DOHH2 (cell line): Measurements from ENCODE around the gene HIVEP2.

Experiments used
- H3F3A ChIP-seq: fragments of 200-600 bp; sonication (generic), shearing (Covaris generic); 2 replicates; pipeline ENCODE4 v1.6.0; 2016; ENCODE audit warnings: antibody characterized with exemption, mild to moderate bottlenecking; ENCODE audit not compliant: control insufficient read depth, insufficient read depth
- H3K27ac ChIP-seq: fragments of 200-600 bp; sonication (generic); 2 replicates; pipeline ENCODE4 v1.5.1; 2014; ENCODE audit warnings: low read depth, mild to moderate bottlenecking, low read length, moderate library complexity
- H3K27me3 ChIP-seq: fragments of 200-600 bp; sonication (generic); 2 replicates; pipeline ENCODE4 v1.6.1; 2014; ENCODE audit warnings: mild to moderate bottlenecking, low read length, mixed read lengths; ENCODE audit not compliant: control insufficient read depth
- H3K36me3 ChIP-seq: fragments of 200-600 bp; sonication (generic); 2 replicates; pipeline ENCODE4 v1.6.1; 2014; ENCODE audit warnings: mild to moderate bottlenecking, low read length, moderate library complexity, mixed read lengths; ENCODE audit not compliant: control insufficient read depth
- H3K4me1 ChIP-seq: fragments of 200-600 bp; sonication (generic); 2 replicates; pipeline ENCODE4 v1.6.1; 2014; ENCODE audit warnings: mild to moderate bottlenecking, low read length, mixed read lengths; ENCODE audit not compliant: control insufficient read depth
- H3K4me2 ChIP-seq: fragments of 200-600 bp; sonication (generic); 2 replicates; pipeline ENCODE4 v1.6.0; 2014; ENCODE audit warnings: mild to moderate bottlenecking, low read length, moderate library complexity
- H3K4me3 ChIP-seq: fragments of 200-600 bp; sonication (generic); 2 replicates; pipeline ENCODE4 v1.5.1; 2014; ENCODE audit warnings: mild to moderate bottlenecking, low read length, mixed read lengths
- H3K79me2 ChIP-seq: fragments of 200-600 bp; sonication (generic); 2 replicates; pipeline ENCODE4 v1.6.1; 2014; ENCODE audit warnings: mild to moderate bottlenecking, low read length, mixed read lengths; ENCODE audit not compliant: control insufficient read depth
- H3K9me2 ChIP-seq: fragments of 200-600 bp; sonication (generic); replicated peaks from 2 replicates; pipeline ENCODE4 v1.6.1; 2014; ENCODE audit warnings: mild to moderate bottlenecking, low read length, mixed read lengths; ENCODE audit not compliant: control insufficient read depth
- H3K9me3 ChIP-seq: fragments of 200-600 bp; sonication (generic); 2 replicates; pipeline ENCODE4 v1.6.1; 2014; ENCODE audit warnings: antibody characterized with exemption, low read length, mixed read lengths; ENCODE audit not compliant: control insufficient read depth, insufficient read depth
- H4K20me1 ChIP-seq: fragments of 200-600 bp; sonication (generic); 2 replicates; pipeline ENCODE4 v1.6.0; 2014; ENCODE audit warnings: low read depth, mild to moderate bottlenecking, antibody characterized with exemption, low read length, moderate library complexity; ENCODE audit not compliant: control insufficient read depth, insufficient read depth
- EZH2phosphoT487 ChIP-seq: fragments of 200-600 bp; sonication (generic); IDR thresholded peaks from 2 replicates; pipeline ENCODE4 v1.6.1; 2017; ENCODE audit warnings: borderline replicate concordance, mild to moderate bottlenecking, antibody characterized with exemption, low read length, moderate library complexity, mixed read lengths
- TF ChIP-seq, protein P1 (sequence below): fragments of 200-600 bp; sonication (generic); IDR thresholded peaks from one replicate; pipeline ENCODE4 v1.5.1; 2014; ENCODE audit warnings: antibody characterized with exemption, mild to moderate bottlenecking, low read depth, low read length; ENCODE audit not compliant: poor library complexity, severe bottlenecking

Gene HIVEP2

DNA sequence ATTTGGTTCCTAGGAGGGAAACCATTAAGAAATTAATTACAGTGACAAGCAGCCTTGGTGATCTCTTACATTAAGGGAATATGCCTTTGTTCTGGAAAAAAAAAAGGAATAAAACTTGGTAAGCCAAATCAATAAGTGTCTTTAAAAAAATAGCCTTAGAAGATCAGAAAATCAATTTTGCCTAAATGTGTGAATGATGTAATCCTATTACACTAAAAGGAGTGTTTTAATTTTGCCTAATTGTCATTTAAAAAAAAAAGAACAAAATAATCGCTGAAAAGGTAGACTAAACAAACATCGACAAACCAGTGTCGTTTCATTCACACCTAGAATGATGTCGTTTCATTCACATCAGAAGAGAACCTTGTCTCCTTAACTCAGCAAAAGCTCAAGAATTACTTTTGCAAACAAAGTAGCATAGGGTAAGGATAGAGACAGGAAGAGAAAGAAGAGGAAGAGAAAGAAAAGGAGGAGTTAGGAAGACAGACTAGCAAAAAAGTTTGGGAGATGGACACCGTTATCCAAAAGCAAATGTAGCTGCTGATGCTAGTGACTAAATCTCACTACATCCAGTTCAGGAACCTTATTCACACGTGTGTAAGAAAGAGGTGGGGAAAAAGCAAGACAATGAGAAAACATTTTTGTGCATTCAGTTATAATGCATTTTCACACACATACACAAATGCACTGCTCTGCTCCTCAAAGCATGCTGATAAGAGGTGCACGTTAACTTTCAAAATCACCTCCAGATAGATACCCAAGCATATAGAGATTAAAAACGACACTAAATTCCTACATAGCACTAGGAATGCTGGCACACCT, 60.6 kb downstream of the HIVEP2 start:
- H3K27me3 ChIP-seq, result no peaks in the 10 kb centered on the region
- H3K79me2 ChIP-seq, result peaks cover 84% of the 10 kb centered on the region

DNA sequence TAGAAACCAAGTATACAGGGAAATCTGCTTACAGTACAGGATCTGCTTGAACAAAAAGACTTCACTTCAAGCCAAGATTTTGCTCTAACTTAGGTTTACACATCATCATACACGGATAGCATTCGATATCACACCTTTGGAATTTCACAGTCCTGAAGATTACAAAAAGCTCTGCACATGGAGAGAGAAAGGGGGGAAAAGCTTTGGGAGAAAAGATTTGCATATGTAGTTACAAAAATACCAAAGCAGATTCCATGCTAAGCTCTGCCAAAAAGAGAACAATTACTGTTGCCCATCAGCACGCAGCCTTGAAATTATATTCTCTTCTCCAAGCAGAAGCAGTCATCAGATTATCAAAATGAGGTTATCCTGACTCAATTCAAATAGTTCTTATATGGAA, 62.0 kb downstream of the HIVEP2 start:
- H3K4me3 ChIP-seq, result no peak overlapping the region
- peaks cover 3% of the 10 kb centered on the region; the same call in 1 of the 2 replicates for H3F3A ChIP-seq
- H4K20me1 ChIP-seq, result no peaks in the 10 kb centered on the region
- H3K4me1 ChIP-seq, result peaks cover 49% of the 10 kb centered on the region
- TF ChIP-seq, protein P1, sequence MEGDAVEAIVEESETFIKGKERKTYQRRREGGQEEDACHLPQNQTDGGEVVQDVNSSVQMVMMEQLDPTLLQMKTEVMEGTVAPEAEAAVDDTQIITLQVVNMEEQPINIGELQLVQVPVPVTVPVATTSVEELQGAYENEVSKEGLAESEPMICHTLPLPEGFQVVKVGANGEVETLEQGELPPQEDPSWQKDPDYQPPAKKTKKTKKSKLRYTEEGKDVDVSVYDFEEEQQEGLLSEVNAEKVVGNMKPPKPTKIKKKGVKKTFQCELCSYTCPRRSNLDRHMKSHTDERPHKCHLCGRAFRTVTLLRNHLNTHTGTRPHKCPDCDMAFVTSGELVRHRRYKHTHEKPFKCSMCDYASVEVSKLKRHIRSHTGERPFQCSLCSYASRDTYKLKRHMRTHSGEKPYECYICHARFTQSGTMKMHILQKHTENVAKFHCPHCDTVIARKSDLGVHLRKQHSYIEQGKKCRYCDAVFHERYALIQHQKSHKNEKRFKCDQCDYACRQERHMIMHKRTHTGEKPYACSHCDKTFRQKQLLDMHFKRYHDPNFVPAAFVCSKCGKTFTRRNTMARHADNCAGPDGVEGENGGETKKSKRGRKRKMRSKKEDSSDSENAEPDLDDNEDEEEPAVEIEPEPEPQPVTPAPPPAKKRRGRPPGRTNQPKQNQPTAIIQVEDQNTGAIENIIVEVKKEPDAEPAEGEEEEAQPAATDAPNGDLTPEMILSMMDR, result no peak
- no peak for TF ChIP-seq EZH2phosphoT487
- no peak overlapping the region for H3K4me2 ChIP-seq
- H3K9me3 ChIP-seq, result no peaks in the 10 kb centered on the region
- no peak overlapping the region for H3K27ac ChIP-seq
- H3K36me3 ChIP-seq, result peaks cover 2% of the 10 kb centered on the region
- no peaks in the 10 kb centered on the region for H3K9me2 ChIP-seq
- H3K27me3 ChIP-seq, result no peaks in the 10 kb centered on the region
- peaks cover 84% of the 10 kb centered on the region for H3K79me2 ChIP-seq

More for the DNA sequence above, 60.6 kb downstream of the HIVEP2 start:
- peak overlapping the region; percentile 63 for H3K4me3 ChIP-seq
- peaks cover 3% of the 10 kb centered on the region; the same call in 1 of the 2 replicates for H3F3A ChIP-seq
- no peaks in the 10 kb centered on the region for H3K9me3 ChIP-seq
- H3K27ac ChIP-seq, result peak overlapping the region; percentile 68
- TF ChIP-seq, protein P1, result no peak
- peaks cover 56% of the 10 kb centered on the region for H3K4me1 ChIP-seq
- peaks cover 2% of the 10 kb centered on the region for H3K36me3 ChIP-seq
- H3K4me2 ChIP-seq, result peak overlapping the region; percentile 82
- H4K20me1 ChIP-seq, result no peaks in the 10 kb centered on the region
- no peaks in the 10 kb centered on the region for H3K9me2 ChIP-seq

DNA sequence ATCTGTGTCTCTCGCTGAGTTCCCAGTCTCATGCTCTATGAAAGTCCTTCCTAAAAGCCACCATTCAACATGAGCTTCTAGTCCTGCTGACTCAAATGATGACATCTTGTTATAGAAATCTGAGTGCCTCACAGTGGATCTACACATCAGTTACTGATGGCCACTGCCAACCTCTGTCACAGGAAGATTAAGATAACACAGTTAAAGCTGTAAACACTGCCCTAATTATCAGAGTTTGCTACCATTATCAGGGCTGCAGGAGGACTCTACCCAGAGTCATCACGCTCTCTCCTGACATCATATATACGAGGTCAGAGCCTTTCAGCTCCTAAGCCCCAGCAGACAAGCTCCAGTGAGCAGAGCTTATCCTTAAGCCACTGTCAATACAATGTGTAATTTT, 63.2 kb downstream of the HIVEP2 start:
- no peak for TF ChIP-seq EZH2phosphoT487
- TF ChIP-seq, protein P1, result no peak
- Histone ChIP-seq H3K79me2 (peaks cover 83% of the 10 kb centered on the region), H3K9me2 (no peaks in the 10 kb centered on the region), H3K4me2 (no peak overlapping the region), H3K4me1 (peaks cover 36% of the 10 kb centered on the region), H3K9me3 (no peaks in the 10 kb centered on the region), H3K4me3 (no peak overlapping the region), H3K36me3 (peaks cover 2% of the 10 kb centered on the region; the same call in 1 of the 2 replicates), H3K27ac (no peak overlapping the region), H3F3A (no peaks in the 10 kb centered on the region; the same call in 1 of the 2 replicates), H3K27me3 (no peaks in the 10 kb centered on the region), H4K20me1 (no peaks in the 10 kb centered on the region)
